ENCODE measurements around the gene ABTB2.

DNA sequence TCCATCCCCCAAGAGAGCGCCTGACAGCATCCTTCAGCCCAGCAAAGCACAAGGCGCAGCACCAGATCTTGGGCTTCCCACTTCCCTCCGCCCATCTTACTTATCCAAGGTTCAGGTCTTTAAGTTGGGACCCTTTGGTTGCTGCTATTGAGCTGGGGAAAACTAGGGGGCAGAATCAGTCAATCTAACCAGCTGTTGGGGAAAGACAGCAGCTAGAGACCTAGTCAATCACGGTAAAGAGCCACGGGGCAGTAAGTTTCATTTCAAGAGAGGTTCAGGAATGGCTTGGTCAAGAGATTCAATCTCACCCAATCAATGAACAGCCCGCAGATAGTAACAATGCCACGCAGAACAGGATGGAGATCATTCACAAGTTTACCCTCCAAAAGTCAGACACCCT lies 1.7 kb downstream of the ABTB2 start:
- TF ChIP-seq, protein P1, sequence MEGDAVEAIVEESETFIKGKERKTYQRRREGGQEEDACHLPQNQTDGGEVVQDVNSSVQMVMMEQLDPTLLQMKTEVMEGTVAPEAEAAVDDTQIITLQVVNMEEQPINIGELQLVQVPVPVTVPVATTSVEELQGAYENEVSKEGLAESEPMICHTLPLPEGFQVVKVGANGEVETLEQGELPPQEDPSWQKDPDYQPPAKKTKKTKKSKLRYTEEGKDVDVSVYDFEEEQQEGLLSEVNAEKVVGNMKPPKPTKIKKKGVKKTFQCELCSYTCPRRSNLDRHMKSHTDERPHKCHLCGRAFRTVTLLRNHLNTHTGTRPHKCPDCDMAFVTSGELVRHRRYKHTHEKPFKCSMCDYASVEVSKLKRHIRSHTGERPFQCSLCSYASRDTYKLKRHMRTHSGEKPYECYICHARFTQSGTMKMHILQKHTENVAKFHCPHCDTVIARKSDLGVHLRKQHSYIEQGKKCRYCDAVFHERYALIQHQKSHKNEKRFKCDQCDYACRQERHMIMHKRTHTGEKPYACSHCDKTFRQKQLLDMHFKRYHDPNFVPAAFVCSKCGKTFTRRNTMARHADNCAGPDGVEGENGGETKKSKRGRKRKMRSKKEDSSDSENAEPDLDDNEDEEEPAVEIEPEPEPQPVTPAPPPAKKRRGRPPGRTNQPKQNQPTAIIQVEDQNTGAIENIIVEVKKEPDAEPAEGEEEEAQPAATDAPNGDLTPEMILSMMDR (IDR thresholded peaks at IDR 0.05), result no peak
- TF ChIP-seq POLR2A (IDR thresholded peaks at IDR 0.05), result no peak
